ENCODE results near the gene PWWP2B. TPM values are rescaled to one million over a fixed set of nuclear protein-coding genes. Genes with fewer than 3 reads are reported as not detected.

PWWP2B gene
- total and polyA plus RNA-seq, 2 of the 13 experiments (the other 11 are each of a cell fraction or from before 2014, with no cell fraction given) = 2.3 to 4.7 TPM

DNA sequence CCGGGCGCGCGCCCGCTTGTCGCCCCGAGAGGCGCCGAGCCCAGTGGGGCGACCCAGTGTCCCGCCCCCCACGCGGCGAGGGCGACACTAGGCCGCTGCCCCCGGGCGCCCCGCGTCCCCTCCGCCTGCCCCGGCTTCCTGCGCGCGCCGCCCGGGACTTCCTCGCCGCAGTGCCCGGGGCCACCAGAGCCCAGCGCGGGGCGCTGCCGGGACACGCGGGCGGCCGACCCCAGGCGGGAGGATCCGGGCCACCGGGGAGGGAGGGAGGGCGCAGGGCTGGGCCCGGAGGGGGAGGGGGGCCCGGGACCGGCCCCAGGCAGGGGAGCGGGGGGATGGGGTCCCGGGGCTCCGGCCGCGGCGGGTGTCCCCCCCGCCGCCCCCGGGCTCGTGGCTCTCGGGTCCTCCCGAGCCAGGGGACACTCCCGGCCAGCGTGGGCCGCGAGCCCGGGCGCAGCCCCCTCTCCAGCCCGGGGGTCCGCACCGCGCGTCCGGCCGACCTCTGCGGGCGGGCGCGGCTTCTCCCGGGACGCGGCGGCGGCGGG, 435 bp upstream of the PWWP2B start (continued):
- TF ChIP-seq, protein P1, sequence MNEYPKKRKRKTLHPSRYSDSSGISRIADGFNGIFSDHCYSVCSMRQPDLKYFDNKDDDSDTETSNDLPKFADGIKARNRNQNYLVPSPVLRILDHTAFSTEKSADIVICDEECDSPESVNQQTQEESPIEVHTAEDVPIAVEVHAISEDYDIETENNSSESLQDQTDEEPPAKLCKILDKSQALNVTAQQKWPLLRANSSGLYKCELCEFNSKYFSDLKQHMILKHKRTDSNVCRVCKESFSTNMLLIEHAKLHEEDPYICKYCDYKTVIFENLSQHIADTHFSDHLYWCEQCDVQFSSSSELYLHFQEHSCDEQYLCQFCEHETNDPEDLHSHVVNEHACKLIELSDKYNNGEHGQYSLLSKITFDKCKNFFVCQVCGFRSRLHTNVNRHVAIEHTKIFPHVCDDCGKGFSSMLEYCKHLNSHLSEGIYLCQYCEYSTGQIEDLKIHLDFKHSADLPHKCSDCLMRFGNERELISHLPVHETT (CRISPR knock-in tag; conservative IDR thresholded peaks at IDR 0.05) = 0 out of 2 replicates have a peak, but pooled peaks have one; percentile 11
- TF ChIP-seq HNRNPK (IDR thresholded peaks at IDR 0.05; ENCODE audit: low read depth, low read length, poor library complexity, severe bottlenecking) = peak; percentile 4
- peak; percentile 34 for TF ChIP-seq YY1 (IDR thresholded peaks at IDR 0.05; ENCODE audit: insufficient read depth, insufficient replicate concordance, low read depth, low read length)

DNA sequence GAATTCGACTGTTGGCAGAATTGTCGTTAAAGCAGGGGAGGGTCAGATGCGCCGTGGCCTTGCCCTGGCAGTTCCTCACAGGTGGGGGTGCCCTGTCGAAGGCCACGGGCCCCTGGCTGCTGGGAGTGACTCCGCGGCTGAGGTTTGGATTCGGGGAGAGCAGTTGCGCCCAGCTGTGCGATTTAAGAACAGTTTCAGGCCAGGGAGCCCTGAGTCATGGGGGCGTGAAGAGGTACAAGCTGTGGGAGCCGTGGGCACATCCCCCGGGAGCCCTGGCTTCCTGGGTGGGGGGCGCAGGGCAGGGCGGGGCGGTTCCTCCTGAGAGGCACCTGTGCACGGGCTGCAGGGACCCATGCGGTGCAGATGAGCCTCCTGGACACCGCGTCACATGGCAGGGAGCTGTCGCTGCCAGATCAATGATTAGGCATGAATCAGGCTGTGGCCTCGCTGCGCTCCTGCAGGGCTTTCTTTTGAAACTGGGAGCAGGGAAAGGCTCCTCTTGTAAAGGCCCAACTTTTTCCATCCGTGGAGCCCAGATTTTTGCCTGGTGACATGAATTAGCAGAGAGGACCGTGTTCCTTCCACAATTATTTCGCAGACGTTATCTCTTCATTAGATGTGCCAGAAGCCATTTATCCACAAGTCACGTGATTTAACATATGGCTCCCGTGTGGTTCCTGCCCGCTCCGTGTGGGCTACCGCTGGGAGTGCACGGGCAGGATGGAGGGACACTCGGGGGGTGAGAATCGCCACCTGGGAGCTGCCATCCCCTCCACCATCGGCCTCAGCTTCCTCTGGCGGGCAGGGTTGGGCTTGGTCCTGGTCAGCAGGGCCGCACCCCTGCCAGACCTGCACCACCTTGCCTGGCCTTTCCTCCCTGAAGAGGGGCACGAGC, 918 bp downstream of the PWWP2B start:
- CTCF ChIA-PET (ENCODE audit: low intra/inter-chr PET ratio, low total read pairs) = no interaction called here
- Histone ChIP-seq H3K9ac (ENCODE audit: insufficient read depth, low read depth, low read length) (peak overlapping the region; percentile 47), H4K20me1 (ENCODE audit: insufficient read depth, low read length) (no peaks in the 10 kb centered on the region), H3K4me3 (replicated peaks in 1 of 3; ENCODE audit: insufficient read depth in 1 of 3, low read depth in 2 of 3, low read length in 3 of 3) (peak overlapping the region; percentile 44 to 75 (median 68); a peak in 5 of 6 replicates), H3K79me2 (ENCODE audit: insufficient read depth, low read length) (no peaks in the 10 kb centered on the region), H3K27ac (ENCODE audit: extremely low read length, insufficient read depth, low read length) (no peak overlapping the region), H3K27me3 (ENCODE audit: control insufficient read depth in 1 of 2, insufficient read depth in 2 of 2, low read length in 2 of 2) (peaks cover 8 to 26% of the 10 kb centered on the region in 2 experiments; a peak in 3 of 5 replicates), H3K4me1 (ENCODE audit: insufficient read depth, low read length) (peaks cover 35% of the 10 kb centered on the region), H3K4me2 (ENCODE audit: low read depth, low read length) (peak overlapping the region; percentile 88), H3K9me3 (ENCODE audit: low read length) (no peaks in the 10 kb centered on the region), H3K36me3 (replicated peaks in 1 of 2; ENCODE audit: control insufficient read depth in 1 of 2, insufficient read depth in 2 of 2, low read length in 2 of 2) (no peaks in the 10 kb centered on the region; a peak in 1 of 5 replicates), H2AFZ (ENCODE audit: low read length) (no peak overlapping the region)
- in situ Hi-C loops (cut with HindIII; ENCODE audit: extremely low pct_ligation_motif_present, low pct_unique_long_range_greater_than_20kb) (no loop called here), intact Hi-C loops (cut with micrococcal nuclease; ENCODE audit: unreplicated experiment) (no loop called here)
- ATAC-seq = no peak
- no peak for FAIRE-seq
- POLR2A ChIA-PET = no interaction called here
- TSS peak; percentile 52 for BruUV-seq (replicated peaks)
- WGBS (ENCODE audit: low lambda C conversion rate) = 93% methylated on average over 18 of the region's 40 CpGs
- no peak for DNase-seq (ENCODE audit: low spot score)
- TF ChIP-seq ATRX (CRISPR knock-in tag; IDR thresholded peaks at IDR 0.05; ENCODE audit: borderline replicate concordance) (no peak), KDM4B (CRISPR knock-in tag; IDR thresholded peaks at IDR 0.05) (peak; percentile 14; the same call in 1 of the 2 replicates), ZFY (CRISPR knock-in tag; IDR thresholded peaks at IDR 0.05) (peak; percentile 60; the same call in 1 of the 2 replicates), CBX5 (CRISPR knock-in tag; IDR thresholded peaks at IDR 0.05; ENCODE audit: borderline replicate concordance) (no peak), ZNF678 (CRISPR knock-in tag; IDR thresholded peaks at IDR 0.05) (no peak), MED1 (CRISPR knock-in tag; IDR thresholded peaks at IDR 0.05) (0 out of 2 replicates have a peak, but pooled peaks have one; percentile 14), ZNF431 (CRISPR knock-in tag; IDR thresholded peaks at IDR 0.05; ENCODE audit: borderline replicate concordance, low read depth) (no peak), MED13 (CRISPR knock-in tag; IDR thresholded peaks at IDR 0.05) (no peak), MTF1 (CRISPR knock-in tag; IDR thresholded peaks at IDR 0.05) (no peak)
- TF ChIP-seq, protein P2, sequence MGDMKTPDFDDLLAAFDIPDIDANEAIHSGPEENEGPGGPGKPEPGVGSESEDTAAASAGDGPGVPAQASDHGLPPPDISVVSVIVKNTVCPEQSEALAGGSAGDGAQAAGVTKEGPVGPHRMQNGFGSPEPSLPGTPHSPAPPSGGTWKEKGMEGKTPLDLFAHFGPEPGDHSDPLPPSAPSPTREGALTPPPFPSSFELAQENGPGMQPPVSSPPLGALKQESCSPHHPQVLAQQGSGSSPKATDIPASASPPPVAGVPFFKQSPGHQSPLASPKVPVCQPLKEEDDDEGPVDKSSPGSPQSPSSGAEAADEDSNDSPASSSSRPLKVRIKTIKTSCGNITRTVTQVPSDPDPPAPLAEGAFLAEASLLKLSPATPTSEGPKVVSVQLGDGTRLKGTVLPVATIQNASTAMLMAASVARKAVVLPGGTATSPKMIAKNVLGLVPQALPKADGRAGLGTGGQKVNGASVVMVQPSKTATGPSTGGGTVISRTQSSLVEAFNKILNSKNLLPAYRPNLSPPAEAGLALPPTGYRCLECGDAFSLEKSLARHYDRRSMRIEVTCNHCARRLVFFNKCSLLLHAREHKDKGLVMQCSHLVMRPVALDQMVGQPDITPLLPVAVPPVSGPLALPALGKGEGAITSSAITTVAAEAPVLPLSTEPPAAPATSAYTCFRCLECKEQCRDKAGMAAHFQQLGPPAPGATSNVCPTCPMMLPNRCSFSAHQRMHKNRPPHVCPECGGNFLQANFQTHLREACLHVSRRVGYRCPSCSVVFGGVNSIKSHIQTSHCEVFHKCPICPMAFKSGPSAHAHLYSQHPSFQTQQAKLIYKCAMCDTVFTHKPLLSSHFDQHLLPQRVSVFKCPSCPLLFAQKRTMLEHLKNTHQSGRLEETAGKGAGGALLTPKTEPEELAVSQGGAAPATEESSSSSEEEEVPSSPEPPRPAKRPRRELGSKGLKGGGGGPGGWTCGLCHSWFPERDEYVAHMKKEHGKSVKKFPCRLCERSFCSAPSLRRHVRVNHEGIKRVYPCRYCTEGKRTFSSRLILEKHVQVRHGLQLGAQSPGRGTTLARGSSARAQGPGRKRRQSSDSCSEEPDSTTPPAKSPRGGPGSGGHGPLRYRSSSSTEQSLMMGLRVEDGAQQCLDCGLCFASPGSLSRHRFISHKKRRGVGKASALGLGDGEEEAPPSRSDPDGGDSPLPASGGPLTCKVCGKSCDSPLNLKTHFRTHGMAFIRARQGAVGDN (CRISPR knock-in tag; IDR thresholded peaks at IDR 0.05) = peak; percentile 52
- TF ChIP-seq, protein P3, sequence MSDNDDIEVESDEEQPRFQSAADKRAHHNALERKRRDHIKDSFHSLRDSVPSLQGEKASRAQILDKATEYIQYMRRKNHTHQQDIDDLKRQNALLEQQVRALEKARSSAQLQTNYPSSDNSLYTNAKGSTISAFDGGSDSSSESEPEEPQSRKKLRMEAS (IDR thresholded peaks at IDR 0.05) = 0 out of 2 replicates have a peak, but pooled peaks have one; percentile 22
- TF ChIP-seq, protein P4, sequence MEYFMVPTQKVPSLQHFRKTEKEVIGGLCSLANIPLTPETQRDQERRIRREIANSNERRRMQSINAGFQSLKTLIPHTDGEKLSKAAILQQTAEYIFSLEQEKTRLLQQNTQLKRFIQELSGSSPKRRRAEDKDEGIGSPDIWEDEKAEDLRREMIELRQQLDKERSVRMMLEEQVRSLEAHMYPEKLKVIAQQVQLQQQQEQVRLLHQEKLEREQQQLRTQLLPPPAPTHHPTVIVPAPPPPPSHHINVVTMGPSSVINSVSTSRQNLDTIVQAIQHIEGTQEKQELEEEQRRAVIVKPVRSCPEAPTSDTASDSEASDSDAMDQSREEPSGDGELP (IDR thresholded peaks at IDR 0.05; ENCODE audit: borderline replicate concordance, low read depth) = no peak
